IMR-90 (cell line): Measurements from ENCODE around the gene P2RY2. TPM values are rescaled to one million over a fixed set of nuclear protein-coding genes. Genes with fewer than 3 reads are reported as not detected.

Experiments used
- ATAC-seq: fragments of 200-7000 bp; cut with Tn5 transposase; 2 replicates; pipeline ENCODE4 v1.9.1; 2020; ENCODE audit warnings: low read depth, mild to moderate bottlenecking, moderate library complexity
- BruUV-seq: library from RNA; stranded (reverse); fragments of 400-500 nt; replicated peaks from 2 replicates; lab custom pipeline; 2021; lab: Mats Ljungman, UMichigan
- CTCF ChIA-PET: fragments of 300-600 bp; formaldehyde crosslinking; extraction: SDS; loops from one replicate; lab custom pipeline; 2021; ENCODE audit warnings: antibody characterized with exemption; lab: Yijun Ruan, JAX
- POLR2A ChIA-PET: fragments of 300-600 bp; sonication (Branson Sonifier 250); formaldehyde crosslinking; loops from one replicate; lab custom pipeline; 2022; ENCODE audit warnings: antibody characterized with exemption; ENCODE audit not compliant: unreplicated experiment; lab: Charles Lee
- DNase-seq: peaks from one replicate; pipeline ENCODE4 v3.0.0; 2013
- H2AFZ ChIP-seq: replicated peaks from 2 replicates; pipeline ENCODE3; 2013; ENCODE audit warnings: low read length, mild to moderate bottlenecking; ENCODE audit not compliant: poor library complexity
- H2AK5ac ChIP-seq: 2 replicates; pipeline ENCODE4 v1.6.1; 2013; ENCODE audit warnings: low read depth, low read length, inconsistent platforms
- H2AK9ac ChIP-seq: replicated peaks from 2 replicates; pipeline ENCODE3; 2013; ENCODE audit warnings: mild to moderate bottlenecking, low read depth, low read length, moderate library complexity; ENCODE audit not compliant: poor library complexity
- H2BK120ac ChIP-seq: 2 replicates; pipeline ENCODE4 v1.6.1; 2013; ENCODE audit warnings: low read depth, low read length, inconsistent platforms
- H2BK15ac ChIP-seq: 3 replicates; pipeline ENCODE4 v1.6.1; 2013; ENCODE audit warnings: low read depth, low read length, inconsistent platforms
- H2BK20ac ChIP-seq: 2 replicates; pipeline ENCODE4 v1.6.1; 2013; ENCODE audit warnings: low read depth, mild to moderate bottlenecking, inconsistent platforms, low read length, moderate library complexity
- H2BK5ac ChIP-seq: 2 replicates; pipeline ENCODE4 v1.6.1; 2013; ENCODE audit warnings: mild to moderate bottlenecking, low read depth, low read length, inconsistent platforms; ENCODE audit not compliant: poor library complexity, severe bottlenecking
- H3K14ac ChIP-seq: replicated peaks from 2 replicates; pipeline ENCODE4 v1.6.1; 2013; ENCODE audit warnings: low read depth, low read length, inconsistent platforms
- H3K18ac ChIP-seq: 2 replicates; pipeline ENCODE4 v1.6.1; 2013; ENCODE audit warnings: low read depth, low read length, control low read depth
- H3K23ac ChIP-seq: 2 replicates; pipeline ENCODE4 v1.6.1; 2013; ENCODE audit warnings: low read depth, low read length, inconsistent platforms
- H3K27ac ChIP-seq: 2 replicates; pipeline ENCODE4 v1.5.1; 2013; ENCODE audit warnings: mild to moderate bottlenecking, control low read depth, low read length; ENCODE audit not compliant: insufficient read depth
- H3K27me3 ChIP-seq: 2 replicates; pipeline ENCODE4 v1.6.1; 2013; ENCODE audit warnings: low read length; ENCODE audit not compliant: control insufficient read depth, insufficient read depth
- H3K36me3 ChIP-seq: 2 replicates; pipeline ENCODE4 v1.6.1; 2013; ENCODE audit warnings: low read length, mixed read lengths; ENCODE audit not compliant: control insufficient read depth, insufficient read depth
- H3K4ac ChIP-seq: 2 replicates; pipeline ENCODE4 v1.6.1; 2013; ENCODE audit warnings: low read depth, low read length, inconsistent platforms
- H3K4me1 ChIP-seq: 2 replicates; pipeline ENCODE4 v1.6.1; 2013; ENCODE audit warnings: low read length, mixed read lengths; ENCODE audit not compliant: control insufficient read depth, insufficient read depth
- H3K4me2 ChIP-seq: 2 replicates; pipeline ENCODE4 v1.6.1; 2013; ENCODE audit warnings: low read depth, mild to moderate bottlenecking, control low read depth, low read length, moderate library complexity
- H3K4me3 ChIP-seq: 2 replicates; pipeline ENCODE4 v1.5.1; 2013; ENCODE audit warnings: low read depth, mild to moderate bottlenecking, control low read depth, low read length, moderate library complexity; ENCODE audit not compliant: insufficient read depth
- H3K56ac ChIP-seq: 2 replicates; pipeline ENCODE4 v1.6.1; 2013; ENCODE audit warnings: low read length, inconsistent platforms; ENCODE audit not compliant: insufficient read depth; ENCODE audit errors: extremely low read depth
- H3K79me1 ChIP-seq, 2 experiments: 2 replicates each; pipeline ENCODE4 v1.6.1; 2013; ENCODE audit warnings: low read length in 2 of 2, inconsistent platforms in 1 of 2, low read depth in 1 of 2
- H3K9ac ChIP-seq: 2 replicates; pipeline ENCODE4 v1.6.1; 2013; ENCODE audit warnings: low read depth, low read length, control low read depth
- H3K9me1 ChIP-seq: 2 replicates; pipeline ENCODE4 v1.6.1; 2013; ENCODE audit warnings: low read length, inconsistent platforms; ENCODE audit not compliant: insufficient read depth
- H3K9me3 ChIP-seq: 2 replicates; pipeline ENCODE4 v1.6.1; 2013; ENCODE audit warnings: low read length; ENCODE audit not compliant: control insufficient read depth, insufficient read depth
- H4K20me1 ChIP-seq: 2 replicates; pipeline ENCODE4 v1.6.1; 2013; ENCODE audit warnings: low read length, inconsistent platforms; ENCODE audit not compliant: insufficient read depth
- H4K5ac ChIP-seq: 2 replicates; pipeline ENCODE4 v1.6.1; 2013; ENCODE audit warnings: mild to moderate bottlenecking, low read depth, low read length, control low read depth
- H4K8ac ChIP-seq, 2 experiments: 2 replicates each; pipeline ENCODE4 v1.6.1; 2013; ENCODE audit warnings: low read depth in 2 of 2, low read length in 2 of 2, control low read depth in 1 of 2, inconsistent platforms in 1 of 2
- H4K91ac ChIP-seq: 2 replicates; pipeline ENCODE4 v1.6.1; 2013; ENCODE audit warnings: low read depth, low read length, inconsistent platforms; ENCODE audit not compliant: insufficient read depth
- BHLHE40 ChIP-seq: fragments of 150-350 bp; IDR thresholded peaks from 2 replicates; pipeline ENCODE4 v1.6.1; 2016; ENCODE audit warnings: mild to moderate bottlenecking, low read depth, low read length
- CHD1 ChIP-seq: IDR thresholded peaks from 2 replicates; pipeline ENCODE4 v1.6.1; 2012; ENCODE audit warnings: low read depth, low read length, improper control_type of control experiment
- FOS ChIP-seq: fragments of 150-350 bp; IDR thresholded peaks from 2 replicates; pipeline ENCODE4 v1.6.1; 2016; ENCODE audit warnings: low read depth, low read length
- MAFK ChIP-seq: IDR thresholded peaks from 2 replicates; pipeline ENCODE4 v1.6.1; 2012; ENCODE audit warnings: low read depth, low read length, improper control_type of control experiment
- MAZ ChIP-seq: IDR thresholded peaks from 2 replicates; pipeline ENCODE4 v1.6.1; 2012; ENCODE audit warnings: low read depth, mild to moderate bottlenecking, low read length, improper control_type of control experiment, moderate library complexity, borderline replicate concordance
- MXI1 ChIP-seq: IDR thresholded peaks from 2 replicates; pipeline ENCODE4 v1.6.1; 2012; ENCODE audit warnings: low read depth, mild to moderate bottlenecking, low read length, moderate library complexity, borderline replicate concordance
- NFE2L2 ChIP-seq: fragments of 150-350 bp; IDR thresholded peaks from 2 replicates; pipeline ENCODE4 v1.6.1; 2016; ENCODE audit warnings: low read depth, mild to moderate bottlenecking, low read length
- POLR2A ChIP-seq: IDR thresholded peaks from 2 replicates; pipeline ENCODE4 v1.6.1; 2012; ENCODE audit warnings: mild to moderate bottlenecking, low read depth, low read length
- RAD21 ChIP-seq: IDR thresholded peaks from 2 replicates; pipeline ENCODE4 v1.6.1; 2012; ENCODE audit warnings: low read length, improper control_type of control experiment
- RCOR1 ChIP-seq: IDR thresholded peaks from 2 replicates; pipeline ENCODE4 v1.6.1; 2012; ENCODE audit warnings: mild to moderate bottlenecking, low read length, improper control_type of control experiment; ENCODE audit not compliant: insufficient replicate concordance
- RFX5 ChIP-seq: IDR thresholded peaks from 2 replicates; pipeline ENCODE4 v1.8.0; 2012; ENCODE audit warnings: low read depth, mild to moderate bottlenecking, low read length, moderate library complexity
- SMC3 ChIP-seq: fragments of 150-350 bp; IDR thresholded peaks from 2 replicates; pipeline ENCODE4 v1.6.1; 2016; ENCODE audit warnings: low read depth, mild to moderate bottlenecking, antibody characterized with exemption, low read length, moderate library complexity
- WGBS, 2 experiments: methylation state at CpG; one replicate each; pipeline versions ENCODE4 v1.1.5 to v1.1.7; 2013; ENCODE audit warnings: missing lambda C conversion rate in 2 of 2; ENCODE audit not compliant: insufficient read length in 1 of 2; ENCODE audit errors: extremely low coverage in 2 of 2; 5-methylcytosine and 5-hydroxymethylcytosine counted together
- dilution Hi-C: fragments of 300-500 bp; cut with HindIII; formaldehyde crosslinking; loops from one replicate; pipeline ENCODE4 v1.14.3; 2018; ENCODE audit warnings: low sequenced_read_pairs; ENCODE audit not compliant: unreplicated experiment
- in situ Hi-C: fragments of 300-500 bp; cut with MboI; formaldehyde crosslinking; loops from 3 replicates; pipeline ENCODE4 v1.14.3; 2019; ENCODE audit warnings: low sequenced_read_pairs, inconsistent platforms, mixed read lengths
- intact Hi-C: fragments of 100-400 bp; cut with micrococcal nuclease; formaldehyde crosslinking; loops from 2 replicates; pipeline ENCODE4 v1.10.0; 2022
- polyA plus RNA-seq, 3 experiments: library from polyadenylated mRNA; depleted of rRNA; stranded (reverse); fragments of >200 nt; gene quantifications; 2 replicates each; pipeline ENCODE4 v1.2.3, GENCODE V29; 2012; ENCODE audit warnings: low replicate concordance in 1 of 3
- total RNA-seq: library from RNA; depleted of rRNA; stranded (reverse); fragments of >200 nt; gene quantifications from 2 replicates; pipeline ENCODE4 v1.2.3, GENCODE V29; 2012
- TF ChIP-seq, protein P1 (sequence below): fragments of 150-350 bp; IDR thresholded peaks from 2 replicates; pipeline ENCODE4 v1.6.1; 2016; ENCODE audit warnings: low read depth, mild to moderate bottlenecking, low read length, moderate library complexity, borderline replicate concordance
- TF ChIP-seq, protein P2 (sequence below): fragments of 150-350 bp; IDR thresholded peaks from 2 replicates; pipeline ENCODE4 v1.6.1; 2017; ENCODE audit warnings: mild to moderate bottlenecking, antibody characterized with exemption, low read length, low read depth
- TF ChIP-seq, protein P3 (sequence below): conservative IDR thresholded peaks from 2 replicates; pipeline ENCODE4 v1.5.1; 2012; ENCODE audit warnings: mild to moderate bottlenecking, low read depth, low read length, improper control_type of control experiment

The P2RY2 gene
- total and polyA plus RNA-seq, 2 of the 4 experiments (the other 2 are of a cell fraction), result not detected

DNA sequence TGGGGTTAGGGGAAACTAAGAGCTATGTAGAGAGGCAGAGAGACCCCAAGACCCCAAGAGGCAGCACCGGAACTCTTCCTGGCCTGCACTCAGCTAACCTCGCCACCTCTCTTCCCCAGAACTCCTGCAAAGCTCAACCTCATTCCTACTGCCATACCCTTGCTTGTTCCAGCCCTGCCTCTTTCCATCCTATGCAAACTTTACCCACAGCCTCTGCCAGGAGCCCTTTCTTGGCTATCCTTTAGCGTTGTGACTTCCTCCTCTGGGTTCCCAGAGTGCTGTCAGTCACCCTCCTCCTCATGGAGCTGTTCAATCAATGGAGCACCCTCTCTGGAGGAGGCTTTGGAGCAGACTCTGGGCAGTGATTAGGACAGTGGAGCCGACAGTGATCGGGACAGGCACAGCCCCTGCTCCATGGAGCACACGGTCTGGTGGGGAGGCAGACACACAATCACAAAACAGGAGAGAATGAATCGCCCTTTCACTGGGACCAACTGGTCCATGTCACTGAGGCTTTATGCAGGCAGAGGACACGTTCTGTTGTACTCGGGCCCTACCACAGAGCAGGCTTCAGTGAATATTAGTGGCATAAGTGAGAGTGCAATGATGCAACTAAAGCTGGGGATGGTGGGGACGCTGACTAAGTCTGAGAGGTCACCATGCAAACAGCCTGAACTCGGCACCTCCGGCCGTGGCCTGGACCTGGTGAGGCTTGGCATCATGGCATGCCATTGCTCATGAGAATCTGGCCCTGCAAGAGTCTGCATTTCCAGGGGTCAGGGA is 24.6 kb upstream of the P2RY2 start:
- dilution Hi-C loops, result no loop called here
- Histone ChIP-seq H3K79me1 (no peaks in the 10 kb centered on the region), H3K27me3 (peaks cover 13% of the 10 kb centered on the region; the same call in 1 of the 2 replicates), H3K27ac (no peak overlapping the region), H3K4me1 (no peaks in the 10 kb centered on the region), H4K20me1 (no peaks in the 10 kb centered on the region), H2BK20ac (no peak overlapping the region), H3K14ac (no peak overlapping the region; the same call in 1 of the 2 replicates), H2BK15ac (no peak overlapping the region), H3K9me1 (no peaks in the 10 kb centered on the region; the same call in 1 of the 2 replicates), H4K8ac (no peak overlapping the region), H2AK5ac (no peak overlapping the region), H3K36me3 (no peaks in the 10 kb centered on the region), H3K4me2 (no peak overlapping the region), H2AK9ac (no peak overlapping the region), H3K9ac (no peak overlapping the region), H3K18ac (no peak overlapping the region), H3K9me3 (no peaks in the 10 kb centered on the region), H4K91ac (no peak overlapping the region), H3K4ac (no peak overlapping the region), H2BK120ac (no peak overlapping the region), H3K56ac (no peak overlapping the region), H3K4me3 (no peak overlapping the region), H3K23ac (0 out of 2 replicates have a peak overlapping the region, but pooled peaks have one; percentile 3), H4K5ac (no peak overlapping the region), H2AFZ (no peak overlapping the region), H2BK5ac (no peak overlapping the region)
- CTCF ChIA-PET, result interaction anchor here (1.0 kb wide), 1 partner anchor 49 kb away, joined by 3 read pairs; no protein-coding TSS in a partner anchor
- 62% methylated on average over 11 of the region's 13 CpGs; no CpG with 5 or more reads in 1 of the 2 experiments for WGBS, 2 experiments
- DNase-seq (no peak), ATAC-seq (no peak)
- in situ Hi-C loops, result no loop called here
- no TSS peak for BruUV-seq
- POLR2A ChIA-PET, result no interaction called here
- intact Hi-C loops, result no loop called here
- no peak for TF ChIP-seq MXI1
- TF ChIP-seq RCOR1, result no peak
- no peak for TF ChIP-seq RAD21
- TF ChIP-seq SMC3, result no peak
- no peak for TF ChIP-seq CHD1
- TF ChIP-seq MAZ, result no peak
- no peak for TF ChIP-seq RFX5
- no peak for TF ChIP-seq POLR2A
- no peak for TF ChIP-seq MAFK
- TF ChIP-seq, protein P1, sequence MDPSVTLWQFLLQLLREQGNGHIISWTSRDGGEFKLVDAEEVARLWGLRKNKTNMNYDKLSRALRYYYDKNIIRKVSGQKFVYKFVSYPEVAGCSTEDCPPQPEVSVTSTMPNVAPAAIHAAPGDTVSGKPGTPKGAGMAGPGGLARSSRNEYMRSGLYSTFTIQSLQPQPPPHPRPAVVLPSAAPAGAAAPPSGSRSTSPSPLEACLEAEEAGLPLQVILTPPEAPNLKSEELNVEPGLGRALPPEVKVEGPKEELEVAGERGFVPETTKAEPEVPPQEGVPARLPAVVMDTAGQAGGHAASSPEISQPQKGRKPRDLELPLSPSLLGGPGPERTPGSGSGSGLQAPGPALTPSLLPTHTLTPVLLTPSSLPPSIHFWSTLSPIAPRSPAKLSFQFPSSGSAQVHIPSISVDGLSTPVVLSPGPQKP, result no peak
- TF ChIP-seq, protein P2, sequence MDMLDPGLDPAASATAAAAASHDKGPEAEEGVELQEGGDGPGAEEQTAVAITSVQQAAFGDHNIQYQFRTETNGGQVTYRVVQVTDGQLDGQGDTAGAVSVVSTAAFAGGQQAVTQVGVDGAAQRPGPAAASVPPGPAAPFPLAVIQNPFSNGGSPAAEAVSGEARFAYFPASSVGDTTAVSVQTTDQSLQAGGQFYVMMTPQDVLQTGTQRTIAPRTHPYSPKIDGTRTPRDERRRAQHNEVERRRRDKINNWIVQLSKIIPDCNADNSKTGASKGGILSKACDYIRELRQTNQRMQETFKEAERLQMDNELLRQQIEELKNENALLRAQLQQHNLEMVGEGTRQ, result no peak
- TF ChIP-seq NFE2L2, result no peak
- TF ChIP-seq, protein P3, sequence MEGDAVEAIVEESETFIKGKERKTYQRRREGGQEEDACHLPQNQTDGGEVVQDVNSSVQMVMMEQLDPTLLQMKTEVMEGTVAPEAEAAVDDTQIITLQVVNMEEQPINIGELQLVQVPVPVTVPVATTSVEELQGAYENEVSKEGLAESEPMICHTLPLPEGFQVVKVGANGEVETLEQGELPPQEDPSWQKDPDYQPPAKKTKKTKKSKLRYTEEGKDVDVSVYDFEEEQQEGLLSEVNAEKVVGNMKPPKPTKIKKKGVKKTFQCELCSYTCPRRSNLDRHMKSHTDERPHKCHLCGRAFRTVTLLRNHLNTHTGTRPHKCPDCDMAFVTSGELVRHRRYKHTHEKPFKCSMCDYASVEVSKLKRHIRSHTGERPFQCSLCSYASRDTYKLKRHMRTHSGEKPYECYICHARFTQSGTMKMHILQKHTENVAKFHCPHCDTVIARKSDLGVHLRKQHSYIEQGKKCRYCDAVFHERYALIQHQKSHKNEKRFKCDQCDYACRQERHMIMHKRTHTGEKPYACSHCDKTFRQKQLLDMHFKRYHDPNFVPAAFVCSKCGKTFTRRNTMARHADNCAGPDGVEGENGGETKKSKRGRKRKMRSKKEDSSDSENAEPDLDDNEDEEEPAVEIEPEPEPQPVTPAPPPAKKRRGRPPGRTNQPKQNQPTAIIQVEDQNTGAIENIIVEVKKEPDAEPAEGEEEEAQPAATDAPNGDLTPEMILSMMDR, result no peak
- no peak for TF ChIP-seq FOS
- no peak for TF ChIP-seq BHLHE40
